IMR-90 (cell line): ENCODE data around the gene MTHFD2L. TPM values are rescaled to one million over a fixed set of nuclear protein-coding genes. Genes with fewer than 3 reads are reported as not detected.

Source experiments
- ATAC-seq: fragments of 200-7000 bp; cut with Tn5 transposase; 2 replicates; pipeline ENCODE4 v1.9.1; 2020; ENCODE audit warnings: low read depth, mild to moderate bottlenecking, moderate library complexity
- BruUV-seq: library from RNA; stranded (reverse); fragments of 400-500 nt; replicated peaks from 2 replicates; lab custom pipeline; 2021; lab: Mats Ljungman, UMichigan
- CTCF ChIA-PET: fragments of 300-600 bp; formaldehyde crosslinking; extraction: SDS; loops from one replicate; lab custom pipeline; 2021; ENCODE audit warnings: antibody characterized with exemption; lab: Yijun Ruan, JAX
- POLR2A ChIA-PET: fragments of 300-600 bp; sonication (Branson Sonifier 250); formaldehyde crosslinking; loops from one replicate; lab custom pipeline; 2022; ENCODE audit warnings: antibody characterized with exemption; ENCODE audit not compliant: unreplicated experiment; lab: Charles Lee
- DNase-seq: peaks from one replicate; pipeline ENCODE4 v3.0.0; 2013
- H2AFZ ChIP-seq: replicated peaks from 2 replicates; pipeline ENCODE3; 2013; ENCODE audit warnings: low read length, mild to moderate bottlenecking; ENCODE audit not compliant: poor library complexity
- H2AK5ac ChIP-seq: 2 replicates; pipeline ENCODE4 v1.6.1; 2013; ENCODE audit warnings: low read depth, low read length, inconsistent platforms
- H2AK9ac ChIP-seq: replicated peaks from 2 replicates; pipeline ENCODE3; 2013; ENCODE audit warnings: mild to moderate bottlenecking, low read depth, low read length, moderate library complexity; ENCODE audit not compliant: poor library complexity
- H2BK120ac ChIP-seq: 2 replicates; pipeline ENCODE4 v1.6.1; 2013; ENCODE audit warnings: low read depth, low read length, inconsistent platforms
- H2BK15ac ChIP-seq: 3 replicates; pipeline ENCODE4 v1.6.1; 2013; ENCODE audit warnings: low read depth, low read length, inconsistent platforms
- H2BK20ac ChIP-seq: 2 replicates; pipeline ENCODE4 v1.6.1; 2013; ENCODE audit warnings: low read depth, mild to moderate bottlenecking, inconsistent platforms, low read length, moderate library complexity
- H2BK5ac ChIP-seq: 2 replicates; pipeline ENCODE4 v1.6.1; 2013; ENCODE audit warnings: mild to moderate bottlenecking, low read depth, low read length, inconsistent platforms; ENCODE audit not compliant: poor library complexity, severe bottlenecking
- H3K14ac ChIP-seq: replicated peaks from 2 replicates; pipeline ENCODE4 v1.6.1; 2013; ENCODE audit warnings: low read depth, low read length, inconsistent platforms
- H3K18ac ChIP-seq: 2 replicates; pipeline ENCODE4 v1.6.1; 2013; ENCODE audit warnings: low read depth, low read length, control low read depth
- H3K23ac ChIP-seq: 2 replicates; pipeline ENCODE4 v1.6.1; 2013; ENCODE audit warnings: low read depth, low read length, inconsistent platforms
- H3K27ac ChIP-seq: 2 replicates; pipeline ENCODE4 v1.5.1; 2013; ENCODE audit warnings: mild to moderate bottlenecking, control low read depth, low read length; ENCODE audit not compliant: insufficient read depth
- H3K27me3 ChIP-seq: 2 replicates; pipeline ENCODE4 v1.6.1; 2013; ENCODE audit warnings: low read length; ENCODE audit not compliant: control insufficient read depth, insufficient read depth
- H3K36me3 ChIP-seq: 2 replicates; pipeline ENCODE4 v1.6.1; 2013; ENCODE audit warnings: low read length, mixed read lengths; ENCODE audit not compliant: control insufficient read depth, insufficient read depth
- H3K4ac ChIP-seq: 2 replicates; pipeline ENCODE4 v1.6.1; 2013; ENCODE audit warnings: low read depth, low read length, inconsistent platforms
- H3K4me1 ChIP-seq: 2 replicates; pipeline ENCODE4 v1.6.1; 2013; ENCODE audit warnings: low read length, mixed read lengths; ENCODE audit not compliant: control insufficient read depth, insufficient read depth
- H3K4me2 ChIP-seq: 2 replicates; pipeline ENCODE4 v1.6.1; 2013; ENCODE audit warnings: low read depth, mild to moderate bottlenecking, control low read depth, low read length, moderate library complexity
- H3K4me3 ChIP-seq: 2 replicates; pipeline ENCODE4 v1.5.1; 2013; ENCODE audit warnings: low read depth, mild to moderate bottlenecking, control low read depth, low read length, moderate library complexity; ENCODE audit not compliant: insufficient read depth
- H3K56ac ChIP-seq: 2 replicates; pipeline ENCODE4 v1.6.1; 2013; ENCODE audit warnings: low read length, inconsistent platforms; ENCODE audit not compliant: insufficient read depth; ENCODE audit errors: extremely low read depth
- H3K79me1 ChIP-seq, 2 experiments: 2 replicates each; pipeline ENCODE4 v1.6.1; 2013; ENCODE audit warnings: low read length in 2 of 2, inconsistent platforms in 1 of 2, low read depth in 1 of 2
- H3K9ac ChIP-seq: 2 replicates; pipeline ENCODE4 v1.6.1; 2013; ENCODE audit warnings: low read depth, low read length, control low read depth
- H3K9me1 ChIP-seq: 2 replicates; pipeline ENCODE4 v1.6.1; 2013; ENCODE audit warnings: low read length, inconsistent platforms; ENCODE audit not compliant: insufficient read depth
- H3K9me3 ChIP-seq: 2 replicates; pipeline ENCODE4 v1.6.1; 2013; ENCODE audit warnings: low read length; ENCODE audit not compliant: control insufficient read depth, insufficient read depth
- H4K20me1 ChIP-seq: 2 replicates; pipeline ENCODE4 v1.6.1; 2013; ENCODE audit warnings: low read length, inconsistent platforms; ENCODE audit not compliant: insufficient read depth
- H4K5ac ChIP-seq: 2 replicates; pipeline ENCODE4 v1.6.1; 2013; ENCODE audit warnings: mild to moderate bottlenecking, low read depth, low read length, control low read depth
- H4K8ac ChIP-seq, 2 experiments: 2 replicates each; pipeline ENCODE4 v1.6.1; 2013; ENCODE audit warnings: low read depth in 2 of 2, low read length in 2 of 2, control low read depth in 1 of 2, inconsistent platforms in 1 of 2
- H4K91ac ChIP-seq: 2 replicates; pipeline ENCODE4 v1.6.1; 2013; ENCODE audit warnings: low read depth, low read length, inconsistent platforms; ENCODE audit not compliant: insufficient read depth
- MAZ ChIP-seq: IDR thresholded peaks from 2 replicates; pipeline ENCODE4 v1.6.1; 2012; ENCODE audit warnings: low read depth, mild to moderate bottlenecking, low read length, improper control_type of control experiment, moderate library complexity, borderline replicate concordance
- RFX5 ChIP-seq: IDR thresholded peaks from 2 replicates; pipeline ENCODE4 v1.8.0; 2012; ENCODE audit warnings: low read depth, mild to moderate bottlenecking, low read length, moderate library complexity
- WGBS, 2 experiments: methylation state at CpG; one replicate each; pipeline versions ENCODE4 v1.1.5 to v1.1.7; 2013; ENCODE audit warnings: missing lambda C conversion rate in 2 of 2; ENCODE audit not compliant: insufficient read length in 1 of 2; ENCODE audit errors: extremely low coverage in 2 of 2; 5-methylcytosine and 5-hydroxymethylcytosine counted together
- dilution Hi-C: fragments of 300-500 bp; cut with HindIII; formaldehyde crosslinking; loops from one replicate; pipeline ENCODE4 v1.14.3; 2018; ENCODE audit warnings: low sequenced_read_pairs; ENCODE audit not compliant: unreplicated experiment
- in situ Hi-C: fragments of 300-500 bp; cut with MboI; formaldehyde crosslinking; loops from 3 replicates; pipeline ENCODE4 v1.14.3; 2019; ENCODE audit warnings: low sequenced_read_pairs, inconsistent platforms, mixed read lengths
- intact Hi-C: fragments of 100-400 bp; cut with micrococcal nuclease; formaldehyde crosslinking; loops from 2 replicates; pipeline ENCODE4 v1.10.0; 2022
- polyA plus RNA-seq, 3 experiments: library from polyadenylated mRNA; depleted of rRNA; stranded (reverse); fragments of >200 nt; gene quantifications; 2 replicates each; pipeline ENCODE4 v1.2.3, GENCODE V29; 2012; ENCODE audit warnings: low replicate concordance in 1 of 3
- total RNA-seq: library from RNA; depleted of rRNA; stranded (reverse); fragments of >200 nt; gene quantifications from 2 replicates; pipeline ENCODE4 v1.2.3, GENCODE V29; 2012

Gene MTHFD2L
- total and polyA plus RNA-seq, 2 of the 4 experiments (the other 2 are of a cell fraction): 2.8 to 4.3 TPM

DNA sequence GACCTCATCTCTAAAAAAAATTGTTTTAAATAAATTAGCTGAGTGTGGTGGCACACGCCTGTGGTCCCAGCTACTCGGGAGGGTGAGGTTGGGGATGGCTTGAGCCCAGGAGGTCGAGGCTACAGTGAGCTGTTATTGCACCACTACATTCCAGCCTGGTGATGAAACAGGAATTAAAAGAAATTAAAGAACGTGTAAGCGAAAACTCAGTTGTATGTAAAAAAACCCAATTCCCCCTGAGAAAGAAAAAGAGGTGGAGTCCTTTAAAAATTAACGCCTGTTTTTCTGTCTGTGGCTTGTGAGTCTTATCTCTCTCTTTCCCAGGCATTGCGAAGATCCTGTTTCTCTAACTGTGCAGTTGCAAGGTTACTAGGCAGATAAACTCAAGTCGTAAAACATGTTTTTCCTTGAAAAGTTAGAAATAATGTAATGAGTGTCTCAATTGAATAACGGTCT is 172.4 kb downstream of the MTHFD2L start:
- in situ Hi-C loops (loop anchor here (10.0 to 25.0 kb wide), 2 partner anchors 484 to 1157 kb away; no protein-coding TSS in a partner anchor), dilution Hi-C loops (no loop called here), intact Hi-C loops (no loop called here)
- Histone ChIP-seq H2BK15ac (no peak overlapping the region), H2AK5ac (no peak overlapping the region), H3K27me3 (no peaks in the 10 kb centered on the region), H4K8ac (no peak overlapping the region), H3K4me1 (no peaks in the 10 kb centered on the region), H3K9me3 (no peaks in the 10 kb centered on the region), H3K14ac (no peak overlapping the region), H2BK20ac (no peak overlapping the region), H4K5ac (no peak overlapping the region), H3K4me2 (no peak overlapping the region), H4K91ac (no peak overlapping the region), H4K20me1 (no peaks in the 10 kb centered on the region), H3K9ac (no peak overlapping the region), H2BK120ac (no peak overlapping the region), H3K18ac (no peak overlapping the region), H3K23ac (no peak overlapping the region), H2AFZ (no peak overlapping the region), H3K36me3 (no peaks in the 10 kb centered on the region), H3K56ac (no peak overlapping the region), H3K27ac (no peak overlapping the region), H2AK9ac (no peak overlapping the region), H3K9me1 (no peaks in the 10 kb centered on the region; the same call in 1 of the 2 replicates), H3K4ac (no peak overlapping the region), H3K79me1 (no peaks in the 10 kb centered on the region), H2BK5ac (no peak overlapping the region), H3K4me3 (no peak overlapping the region)
- no TSS peak for BruUV-seq
- no peak for DNase-seq
- POLR2A ChIA-PET: no interaction called here
- no peak for TF ChIP-seq MAZ
- no peak for TF ChIP-seq RFX5
- CTCF ChIA-PET: no interaction called here
- ATAC-seq: no peak; the same call in 1 of the 2 replicates
- WGBS, 2 experiments: 80% methylated on average over 3 of the region's 9 CpGs; no CpG with 5 or more reads in 1 of the 2 experiments
